GM23338 (cell line): ENCODE results near the gene ARL6IP5. TPM values are rescaled to one million over a fixed set of nuclear protein-coding genes. Genes with fewer than 3 reads are reported as not detected.

Experiments used
- ATAC-seq: fragments of 200-7000 bp; cut with Tn5 transposase; 3 replicates; pipeline ENCODE4 v1.9.1; 2020
- DNase-seq: peaks from one replicate; pipeline ENCODE4 v3.0.0-alpha.2; 2015; ENCODE audit warnings: low spot score
- H2AFZ ChIP-seq: fragments of 200-600 bp; sonication (generic); 2 replicates; pipeline ENCODE4 v1.8.0; 2016; ENCODE audit warnings: antibody characterized with exemption, mild to moderate bottlenecking, moderate library complexity
- H3F3A ChIP-seq: fragments of 200-600 bp; sonication (generic); replicated peaks from 2 replicates; pipeline ENCODE4 v1.8.0; 2017; ENCODE audit warnings: antibody characterized with exemption, mixed run types, low read depth
- H3K27ac ChIP-seq: fragments of 200-600 bp; sonication (generic); 2 replicates; pipeline ENCODE4 v1.6.1; 2016; ENCODE audit warnings: low read depth
- H3K27me3 ChIP-seq: fragments of 200-600 bp; sonication (generic); 2 replicates; pipeline ENCODE4 v1.8.0; 2016; ENCODE audit warnings: mild to moderate bottlenecking, mixed run types, moderate library complexity; ENCODE audit not compliant: insufficient read depth
- H3K36me3 ChIP-seq: fragments of 200-600 bp; sonication (generic); 2 replicates; pipeline ENCODE4 v1.8.0; 2016; ENCODE audit warnings: mild to moderate bottlenecking; ENCODE audit not compliant: insufficient read depth
- H3K4me1 ChIP-seq: fragments of 200-600 bp; sonication (generic); 2 replicates; pipeline ENCODE4 v1.8.0; 2016; ENCODE audit warnings: mild to moderate bottlenecking, moderate library complexity; ENCODE audit not compliant: insufficient read depth
- H3K4me2 ChIP-seq: fragments of 200-600 bp; sonication (generic); 2 replicates; pipeline ENCODE4 v1.7.1; 2017; ENCODE audit warnings: mixed run types
- H3K4me3 ChIP-seq: fragments of 200-600 bp; sonication (generic); 2 replicates; pipeline ENCODE4 v1.6.1; 2016; ENCODE audit warnings: mixed run types
- H3K79me2 ChIP-seq: fragments of 200-600 bp; sonication (generic); replicated peaks from 2 replicates; pipeline ENCODE4 v1.8.0; 2017; ENCODE audit warnings: mild to moderate bottlenecking; ENCODE audit not compliant: insufficient read depth
- H3K9me2 ChIP-seq: fragments of 200-600 bp; sonication (generic); 2 replicates; pipeline ENCODE4 v1.8.0; 2017; ENCODE audit not compliant: insufficient read depth
- H4K20me1 ChIP-seq: fragments of 200-600 bp; sonication (generic); replicated peaks from 2 replicates; pipeline ENCODE4 v1.8.0; 2017; ENCODE audit warnings: mild to moderate bottlenecking; ENCODE audit not compliant: insufficient read depth
- H3K27ac Mint-ChIP-seq: 2 replicates; pipeline ENCODE4 v1.8.0; 2020; ENCODE audit warnings: inconsistent platforms, mild to moderate bottlenecking, moderate library complexity, mixed read lengths
- H3K27me3 Mint-ChIP-seq: 3 replicates; pipeline ENCODE4 v1.8.0; 2022; ENCODE audit warnings: low read depth, mild to moderate bottlenecking, moderate library complexity, mixed read lengths, inconsistent platforms; ENCODE audit not compliant: insufficient read depth, poor library complexity
- H3K36me3 Mint-ChIP-seq: 3 replicates; pipeline ENCODE4 v1.8.0; 2021; ENCODE audit warnings: low read depth, mild to moderate bottlenecking, inconsistent platforms, moderate library complexity, mixed read lengths
- H3K4me1 Mint-ChIP-seq: 3 replicates; pipeline ENCODE4 v1.8.0; 2020; ENCODE audit warnings: mild to moderate bottlenecking, inconsistent platforms, mixed read lengths
- H3K4me3 Mint-ChIP-seq: 3 replicates; pipeline ENCODE4 v1.8.0; 2021; ENCODE audit warnings: moderate library complexity, mild to moderate bottlenecking, inconsistent platforms, mixed read lengths
- H3K9me3 Mint-ChIP-seq: 3 replicates; pipeline ENCODE4 v1.8.0; 2020; ENCODE audit warnings: moderate library complexity, mild to moderate bottlenecking, inconsistent platforms, mixed read lengths
- CREB1 ChIP-seq: fragments of 250-450 bp; sonication (Bioruptor Pico); IDR thresholded peaks from 2 replicates; pipeline ENCODE4 v1.5.0; 2020; ENCODE audit warnings: low read depth, mild to moderate bottlenecking, moderate library complexity
- CTCF ChIP-seq, 2 experiments: fragments of 200-600 bp in 1 of 2; sonication (generic) in 1 of 2; conservative IDR thresholded peaks; 2 replicates each; pipeline versions ENCODE4 v1.5.1 to v1.6.1; 2016 to 2017; ENCODE audit warnings: antibody characterized with exemption in 2 of 2, low read depth in 2 of 2, mild to moderate bottlenecking in 2 of 2, moderate library complexity in 1 of 2
- EZH2 ChIP-seq: fragments of 200-600 bp; sonication (generic); IDR thresholded peaks from one replicate; pipeline ENCODE4 v1.8.0; 2017; ENCODE audit warnings: antibody characterized with exemption, mild to moderate bottlenecking, low read depth; ENCODE audit not compliant: unreplicated experiment
- EZH2phosphoT487 ChIP-seq: fragments of 200-600 bp; sonication (generic); IDR thresholded peaks from one replicate; pipeline ENCODE4 v1.8.1; 2018; ENCODE audit warnings: antibody characterized with exemption; ENCODE audit not compliant: unreplicated experiment
- JUNB ChIP-seq: IDR thresholded peaks from one replicate; pipeline ENCODE4 v1.6.1; 2016; ENCODE audit warnings: antibody characterized with exemption; ENCODE audit not compliant: unreplicated experiment
- NANOG ChIP-seq: IDR thresholded peaks from 2 replicates; pipeline ENCODE4 v1.6.1; 2016; ENCODE audit warnings: antibody characterized with exemption, borderline replicate concordance
- POLR2AphosphoS5 ChIP-seq: IDR thresholded peaks from 2 replicates; pipeline ENCODE4 v1.6.1; 2016; ENCODE audit warnings: antibody characterized with exemption, low read depth
- STAT1 ChIP-seq: IDR thresholded peaks from one replicate; pipeline ENCODE4 v1.6.1; 2016; ENCODE audit warnings: antibody characterized with exemption; ENCODE audit not compliant: unreplicated experiment
- ZNF114 ChIP-seq: fragments of 250-450 bp; sonication (Bioruptor Pico); IDR thresholded peaks from 2 replicates; pipeline ENCODE4 v1.5.0; 2020; ENCODE audit warnings: mild to moderate bottlenecking, moderate library complexity
- ZNF331 ChIP-seq: fragments of 250-450 bp; sonication (Bioruptor Pico); IDR thresholded peaks from 2 replicates; pipeline ENCODE4 v1.5.0; 2020; ENCODE audit warnings: low read depth, mild to moderate bottlenecking, moderate library complexity
- polyA plus RNA-seq: library from polyadenylated mRNA; unstranded; fragments of >200 nt; fragmentation: Nextera tagmentation; extraction: Ambion mirVana; gene quantifications from 2 replicates; pipeline ENCODE4 v1.2.1, GENCODE V29; 2016
- total RNA-seq: library from RNA; depleted of rRNA; stranded (reverse); fragments of >200 nt; shearing (Covaris generic); gene quantifications from 2 replicates; pipeline ENCODE4 v1.2.3, GENCODE V29; 2014
- TF ChIP-seq, protein P1 (sequence below): fragments of 250-450 bp; sonication (Bioruptor Pico); IDR thresholded peaks from 2 replicates; pipeline ENCODE4 v1.5.0; 2020; ENCODE audit warnings: mild to moderate bottlenecking, moderate library complexity
- TF ChIP-seq, protein P2 (sequence below): IDR thresholded peaks from 2 replicates; pipeline ENCODE4 v1.6.1; 2016; ENCODE audit warnings: antibody characterized with exemption
- TF ChIP-seq, protein P3 (sequence below): IDR thresholded peaks from one replicate; pipeline ENCODE4 v1.6.1; 2018; ENCODE audit warnings: antibody characterized with exemption; ENCODE audit not compliant: unreplicated experiment

Gene ARL6IP5
- total and polyA plus RNA-seq, 2 experiments from 2014 or later = 28.8 to 39.8 TPM

DNA sequence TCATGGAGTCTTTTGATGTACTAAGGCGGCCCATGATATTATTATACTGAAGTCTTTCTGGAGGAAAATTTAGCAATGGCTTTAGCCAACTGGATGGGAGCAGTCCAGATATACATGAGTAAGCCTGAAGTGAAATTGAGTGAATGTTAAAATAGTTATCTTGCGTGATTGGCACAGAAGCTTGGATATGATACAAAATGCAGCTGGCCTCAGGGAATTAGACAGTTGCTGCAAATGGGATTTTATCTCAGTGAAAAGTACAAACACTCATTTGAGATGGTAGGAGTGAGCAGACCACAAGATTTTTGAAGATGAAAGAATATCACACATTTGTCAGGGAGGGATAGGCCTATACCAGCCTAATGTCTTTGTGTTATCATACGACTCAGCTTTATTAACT is 28.8 kb downstream of the ARL6IP5 start:
- no peaks in the 10 kb centered on the region for H3K79me2 ChIP-seq
- Mint-ChIP-seq H3K9me3 (no peaks in the 10 kb centered on the region), H3K4me1 (peaks cover 6% of the 10 kb centered on the region), H3K36me3 (no peaks in the 10 kb centered on the region), H3K27ac (no peak overlapping the region), H3K27me3 (no peaks in the 10 kb centered on the region), H3K4me3 (no peak overlapping the region)
- H2AFZ ChIP-seq = no peak overlapping the region
- H3K4me3 ChIP-seq = no peak overlapping the region
- TF ChIP-seq, protein P1, sequence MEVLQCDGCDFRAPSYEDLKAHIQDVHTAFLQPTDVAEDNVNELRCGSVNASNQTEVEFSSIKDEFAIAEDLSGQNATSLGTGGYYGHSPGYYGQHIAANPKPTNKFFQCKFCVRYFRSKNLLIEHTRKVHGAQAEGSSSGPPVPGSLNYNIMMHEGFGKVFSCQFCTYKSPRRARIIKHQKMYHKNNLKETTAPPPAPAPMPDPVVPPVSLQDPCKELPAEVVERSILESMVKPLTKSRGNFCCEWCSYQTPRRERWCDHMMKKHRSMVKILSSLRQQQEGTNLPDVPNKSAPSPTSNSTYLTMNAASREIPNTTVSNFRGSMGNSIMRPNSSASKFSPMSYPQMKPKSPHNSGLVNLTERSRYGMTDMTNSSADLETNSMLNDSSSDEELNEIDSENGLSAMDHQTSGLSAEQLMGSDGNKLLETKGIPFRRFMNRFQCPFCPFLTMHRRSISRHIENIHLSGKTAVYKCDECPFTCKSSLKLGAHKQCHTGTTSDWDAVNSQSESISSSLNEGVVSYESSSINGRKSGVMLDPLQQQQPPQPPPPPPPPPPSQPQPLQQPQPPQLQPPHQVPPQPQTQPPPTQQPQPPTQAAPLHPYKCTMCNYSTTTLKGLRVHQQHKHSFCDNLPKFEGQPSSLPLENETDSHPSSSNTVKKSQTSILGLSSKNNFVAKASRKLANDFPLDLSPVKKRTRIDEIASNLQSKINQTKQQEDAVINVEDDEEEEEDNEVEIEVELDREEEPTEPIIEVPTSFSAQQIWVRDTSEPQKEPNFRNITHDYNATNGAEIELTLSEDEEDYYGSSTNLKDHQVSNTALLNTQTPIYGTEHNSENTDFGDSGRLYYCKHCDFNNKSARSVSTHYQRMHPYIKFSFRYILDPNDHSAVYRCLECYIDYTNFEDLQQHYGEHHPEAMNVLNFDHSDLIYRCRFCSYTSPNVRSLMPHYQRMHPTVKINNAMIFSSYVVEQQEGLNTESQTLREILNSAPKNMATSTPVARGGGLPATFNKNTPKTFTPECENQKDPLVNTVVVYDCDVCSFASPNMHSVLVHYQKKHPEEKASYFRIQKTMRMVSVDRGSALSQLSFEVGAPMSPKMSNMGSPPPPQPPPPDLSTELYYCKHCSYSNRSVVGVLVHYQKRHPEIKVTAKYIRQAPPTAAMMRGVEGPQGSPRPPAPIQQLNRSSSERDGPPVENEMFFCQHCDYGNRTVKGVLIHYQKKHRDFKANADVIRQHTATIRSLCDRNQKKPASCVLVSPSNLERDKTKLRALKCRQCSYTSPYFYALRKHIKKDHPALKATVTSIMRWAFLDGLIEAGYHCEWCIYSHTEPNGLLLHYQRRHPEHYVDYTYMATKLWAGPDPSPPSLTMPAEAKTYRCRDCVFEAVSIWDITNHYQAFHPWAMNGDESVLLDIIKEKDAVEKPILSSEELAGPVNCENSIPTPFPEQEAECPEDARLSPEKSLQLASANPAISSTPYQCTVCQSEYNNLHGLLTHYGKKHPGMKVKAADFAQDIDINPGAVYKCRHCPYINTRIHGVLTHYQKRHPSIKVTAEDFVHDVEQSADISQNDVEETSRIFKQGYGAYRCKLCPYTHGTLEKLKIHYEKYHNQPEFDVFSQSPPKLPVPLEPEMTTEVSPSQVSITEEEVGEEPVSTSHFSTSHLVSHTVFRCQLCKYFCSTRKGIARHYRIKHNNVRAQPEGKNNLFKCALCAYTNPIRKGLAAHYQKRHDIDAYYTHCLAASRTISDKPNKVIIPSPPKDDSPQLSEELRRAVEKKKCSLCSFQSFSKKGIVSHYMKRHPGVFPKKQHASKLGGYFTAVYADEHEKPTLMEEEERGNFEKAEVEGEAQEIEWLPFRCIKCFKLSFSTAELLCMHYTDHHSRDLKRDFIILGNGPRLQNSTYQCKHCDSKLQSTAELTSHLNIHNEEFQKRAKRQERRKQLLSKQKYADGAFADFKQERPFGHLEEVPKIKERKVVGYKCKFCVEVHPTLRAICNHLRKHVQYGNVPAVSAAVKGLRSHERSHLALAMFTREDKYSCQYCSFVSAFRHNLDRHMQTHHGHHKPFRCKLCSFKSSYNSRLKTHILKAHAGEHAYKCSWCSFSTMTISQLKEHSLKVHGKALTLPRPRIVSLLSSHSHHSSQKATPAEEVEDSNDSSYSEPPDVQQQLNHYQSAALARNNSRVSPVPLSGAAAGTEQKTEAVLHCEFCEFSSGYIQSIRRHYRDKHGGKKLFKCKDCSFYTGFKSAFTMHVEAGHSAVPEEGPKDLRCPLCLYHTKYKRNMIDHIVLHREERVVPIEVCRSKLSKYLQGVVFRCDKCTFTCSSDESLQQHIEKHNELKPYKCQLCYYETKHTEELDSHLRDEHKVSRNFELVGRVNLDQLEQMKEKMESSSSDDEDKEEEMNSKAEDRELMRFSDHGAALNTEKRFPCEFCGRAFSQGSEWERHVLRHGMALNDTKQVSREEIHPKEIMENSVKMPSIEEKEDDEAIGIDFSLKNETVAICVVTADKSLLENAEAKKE = no peak
- TF ChIP-seq EZH2phosphoT487 (no peak), CREB1 (CRISPR knock-in tag) (no peak), POLR2AphosphoS5 (no peak), ZNF114 (CRISPR knock-in tag) (no peak), STAT1 (no peak), NANOG (no peak), EZH2 (no peak), JUNB (no peak), CTCF (conservative IDR thresholded peaks at IDR 0.05; ENCODE audit: low read depth in 2 of 2) (no peak), ZNF331 (CRISPR knock-in tag) (no peak)
- TF ChIP-seq, protein P2, sequence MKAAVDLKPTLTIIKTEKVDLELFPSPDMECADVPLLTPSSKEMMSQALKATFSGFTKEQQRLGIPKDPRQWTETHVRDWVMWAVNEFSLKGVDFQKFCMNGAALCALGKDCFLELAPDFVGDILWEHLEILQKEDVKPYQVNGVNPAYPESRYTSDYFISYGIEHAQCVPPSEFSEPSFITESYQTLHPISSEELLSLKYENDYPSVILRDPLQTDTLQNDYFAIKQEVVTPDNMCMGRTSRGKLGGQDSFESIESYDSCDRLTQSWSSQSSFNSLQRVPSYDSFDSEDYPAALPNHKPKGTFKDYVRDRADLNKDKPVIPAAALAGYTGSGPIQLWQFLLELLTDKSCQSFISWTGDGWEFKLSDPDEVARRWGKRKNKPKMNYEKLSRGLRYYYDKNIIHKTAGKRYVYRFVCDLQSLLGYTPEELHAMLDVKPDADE = no peak
- TF ChIP-seq, protein P3, sequence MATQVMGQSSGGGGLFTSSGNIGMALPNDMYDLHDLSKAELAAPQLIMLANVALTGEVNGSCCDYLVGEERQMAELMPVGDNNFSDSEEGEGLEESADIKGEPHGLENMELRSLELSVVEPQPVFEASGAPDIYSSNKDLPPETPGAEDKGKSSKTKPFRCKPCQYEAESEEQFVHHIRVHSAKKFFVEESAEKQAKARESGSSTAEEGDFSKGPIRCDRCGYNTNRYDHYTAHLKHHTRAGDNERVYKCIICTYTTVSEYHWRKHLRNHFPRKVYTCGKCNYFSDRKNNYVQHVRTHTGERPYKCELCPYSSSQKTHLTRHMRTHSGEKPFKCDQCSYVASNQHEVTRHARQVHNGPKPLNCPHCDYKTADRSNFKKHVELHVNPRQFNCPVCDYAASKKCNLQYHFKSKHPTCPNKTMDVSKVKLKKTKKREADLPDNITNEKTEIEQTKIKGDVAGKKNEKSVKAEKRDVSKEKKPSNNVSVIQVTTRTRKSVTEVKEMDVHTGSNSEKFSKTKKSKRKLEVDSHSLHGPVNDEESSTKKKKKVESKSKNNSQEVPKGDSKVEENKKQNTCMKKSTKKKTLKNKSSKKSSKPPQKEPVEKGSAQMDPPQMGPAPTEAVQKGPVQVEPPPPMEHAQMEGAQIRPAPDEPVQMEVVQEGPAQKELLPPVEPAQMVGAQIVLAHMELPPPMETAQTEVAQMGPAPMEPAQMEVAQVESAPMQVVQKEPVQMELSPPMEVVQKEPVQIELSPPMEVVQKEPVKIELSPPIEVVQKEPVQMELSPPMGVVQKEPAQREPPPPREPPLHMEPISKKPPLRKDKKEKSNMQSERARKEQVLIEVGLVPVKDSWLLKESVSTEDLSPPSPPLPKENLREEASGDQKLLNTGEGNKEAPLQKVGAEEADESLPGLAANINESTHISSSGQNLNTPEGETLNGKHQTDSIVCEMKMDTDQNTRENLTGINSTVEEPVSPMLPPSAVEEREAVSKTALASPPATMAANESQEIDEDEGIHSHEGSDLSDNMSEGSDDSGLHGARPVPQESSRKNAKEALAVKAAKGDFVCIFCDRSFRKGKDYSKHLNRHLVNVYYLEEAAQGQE = no peak
- H3K9me2 ChIP-seq = no peaks in the 10 kb centered on the region
- no peaks in the 10 kb centered on the region; the same call in 1 of the 2 replicates for H3K4me1 ChIP-seq
- H3K27ac ChIP-seq = no peak overlapping the region
- no peaks in the 10 kb centered on the region for H3K36me3 ChIP-seq
- no peak overlapping the region for H3K4me2 ChIP-seq
- ATAC-seq (no peak), DNase-seq (no peak)
- no peaks in the 10 kb centered on the region for H3F3A ChIP-seq
- no peaks in the 10 kb centered on the region for H4K20me1 ChIP-seq
- no peaks in the 10 kb centered on the region for H3K27me3 ChIP-seq
